Mucosa of descending colon (tissue), 3 donors: ENCODE results near the gene ZBTB48. TPM values are rescaled to one million over a fixed set of nuclear protein-coding genes. Genes with fewer than 3 reads are reported as not detected.

ENCODE experiments used
- ATAC-seq: fragments of 200-7000 bp; cut with Tn5 transposase; one replicate; pipeline ENCODE4 v1.9.1; 2020; ENCODE audit warnings: mild to moderate bottlenecking, moderate library complexity
- DNase-seq, 3 donors: peaks; one replicate each; pipeline ENCODE4 v3.0.0-alpha.2; 2020
- H3K36me3 ChIP-seq: fragments of 200-600 bp; one replicate; pipeline ENCODE4 v1.8.0; 2021; ENCODE audit warnings: low read depth, mild to moderate bottlenecking
- H3K4me1 ChIP-seq: fragments of 200-600 bp; one replicate; pipeline ENCODE4 v1.8.0; 2021; ENCODE audit warnings: low read depth, mild to moderate bottlenecking
- H3K4me3 ChIP-seq: fragments of 200-600 bp; one replicate; pipeline ENCODE4 v1.8.0; 2021; ENCODE audit warnings: mild to moderate bottlenecking
- H3K9me3 ChIP-seq: fragments of 200-600 bp; one replicate; pipeline ENCODE4 v1.8.0; 2021; ENCODE audit warnings: mild to moderate bottlenecking
- CTCF ChIP-seq: fragments of 200-600 bp; IDR thresholded peaks from one replicate; pipeline ENCODE4 v1.8.0; 2022; ENCODE audit warnings: antibody characterized with exemption, mild to moderate bottlenecking
- intact Hi-C, 2 donors: fragments of 100-400 bp; cut with DNase I in 1 of 2; cut with micrococcal nuclease in 1 of 2; formaldehyde crosslinking; loops; one replicate each; pipeline versions ENCODE4 v1.11.0 to v1.11.1; 2022; cut with DNase I, micrococcal nuclease
- total RNA-seq, 3 donors: library from RNA; stranded (reverse); fragmentation: NEBNext Ultra II Directional in 2 of 3; extraction: Animal tissue kit (Norgen Biotek cat#: 25700) in 2 of 3; gene quantifications; one replicate each; pipeline versions ENCODE4 v1.2.1 to v1.2.4, GENCODE V29; 2021 to 2023
- donor health status: DM: no; HTN: no; CAD: no; lungs with moderate emphysema.
- donor health status: DM: no; HTN: no; CAD: no.
- donor health status: DM: no; HTN: yes; CAD: no.

ZBTB48 gene
- total RNA-seq, 3 donors from 2014 or later: 36.8 to 53.9 (median 42.3) TPM

- TF ChIP-seq CTCF: no peak
- Histone ChIP-seq H3K4me1 (peaks cover 37% of the 10 kb centered on the region), H3K9me3 (no peaks in the 10 kb centered on the region), H3K4me3 (peak overlapping the region; percentile 83), H3K36me3 (no peaks in the 10 kb centered on the region)
- DNase-seq (no peak), ATAC-seq (peak; percentile 2)
- intact Hi-C loops: no loop called here
Measured at GRCh38 chr1:6580593-6581409, 1.0 kb downstream of the ZBTB48 start.

GRCh38 chr1:6581561-6582305 is 1.9 kb downstream of the ZBTB48 start:
- no peaks in the 10 kb centered on the region for H3K9me3 ChIP-seq
- no peak overlapping the region for H3K4me3 ChIP-seq
- intact Hi-C loops: no loop called here
- ATAC-seq (peak; percentile 19), DNase-seq (peak in 1 of 3 donors; percentile 46)
- H3K4me1 ChIP-seq: peaks cover 37% of the 10 kb centered on the region
- TF ChIP-seq CTCF: no peak
- H3K36me3 ChIP-seq: no peaks in the 10 kb centered on the region

DNA sequence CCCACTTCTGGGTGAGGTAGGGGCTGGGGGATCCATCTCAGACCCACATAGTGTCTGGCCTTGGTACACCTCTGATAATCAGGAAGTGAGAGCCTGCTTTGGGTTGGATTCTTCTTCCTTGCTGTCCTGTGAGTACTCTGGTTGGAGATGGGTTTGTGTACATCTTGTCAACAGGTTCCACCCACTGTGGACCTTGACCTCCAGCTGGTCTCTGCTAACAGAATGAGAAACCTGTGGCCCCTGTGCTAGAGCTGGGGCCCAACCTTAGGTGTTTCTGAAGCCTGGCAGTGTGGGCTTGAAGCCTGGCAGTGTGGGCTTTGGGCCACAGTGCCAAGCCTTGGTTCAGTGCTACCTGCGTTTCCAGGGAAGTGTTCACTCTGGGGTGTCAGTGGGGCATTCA is 2.6 kb downstream of the ZBTB48 start:
- DNase-seq: peak; percentile 78 to 98 (median 82)
- intact Hi-C loops: no loop called here
- ATAC-seq: peak; percentile 74
- Histone ChIP-seq H3K36me3 (no peaks in the 10 kb centered on the region), H3K4me1 (peaks cover 37% of the 10 kb centered on the region), H3K9me3 (no peaks in the 10 kb centered on the region), H3K4me3 (no peak overlapping the region)
- no peak for TF ChIP-seq CTCF

GRCh38 chr1:6584126-6585080 is 4.6 kb downstream of the ZBTB48 start:
- ATAC-seq: no peak
- Histone ChIP-seq H3K4me1 (peaks cover 33% of the 10 kb centered on the region), H3K36me3 (no peaks in the 10 kb centered on the region), H3K4me3 (no peak overlapping the region), H3K9me3 (no peaks in the 10 kb centered on the region)
- no peak for TF ChIP-seq CTCF
- DNase-seq: no peak
- intact Hi-C loops: no loop called here

GRCh38 chr1:6585081-6585722 is 5.4 kb downstream of the ZBTB48 start:
- peaks cover 4% of the 10 kb centered on the region for H3K36me3 ChIP-seq
- intact Hi-C loops: no loop called here
- no peaks in the 10 kb centered on the region for H3K9me3 ChIP-seq
- TF ChIP-seq CTCF: no peak
- DNase-seq (no peak), ATAC-seq (no peak)
- no peak overlapping the region for H3K4me3 ChIP-seq
- H3K4me1 ChIP-seq: peaks cover 28% of the 10 kb centered on the region
